Fibroblast of skin of left quadriceps (primary cell): ENCODE data around the gene PPP2R1B.

Source experiments
- DNase-seq, 2 experiments: peaks; one replicate each; pipeline ENCODE4 v3.0.0-alpha.2; 2013; ENCODE audit warnings: low read depth in 2 of 2

Gene PPP2R1B

GRCh38 chr11:111693224-111693937, 72.8 kb downstream of the PPP2R1B start:
- no peak for DNase-seq

- DNase-seq: no peak
Observed at GRCh38 chr11:111691741-111692140, 74.4 kb downstream of the PPP2R1B start.

GRCh38 chr11:111691176-111691575, 75.0 kb downstream of the PPP2R1B start:
- DNase-seq: no peak

GRCh38 chr11:111688013-111688412, 78.2 kb downstream of the PPP2R1B start:
- DNase-seq: no peak

- DNase-seq: no peak
Observed at GRCh38 chr11:111684251-111684650, 81.9 kb downstream of the PPP2R1B start.

- DNase-seq: no peak
Observed at GRCh38 chr11:111683806-111684205, 82.4 kb downstream of the PPP2R1B start.

- no peak for DNase-seq
Observed at GRCh38 chr11:111680486-111681175, 85.6 kb downstream of the PPP2R1B start.
